BJ (cell line): ENCODE measurements around the gene FAM107B. TPM values are rescaled to one million over a fixed set of nuclear protein-coding genes. Genes with fewer than 3 reads are reported as not detected.

Source experiments
- CTCF ChIA-PET: fragments of 350-600 bp; formaldehyde crosslinking; extraction: SDS; loops from one replicate; lab custom pipeline; 2021; ENCODE audit warnings: antibody characterized with exemption, inconsistent platforms; lab: Yijun Ruan, JAX
- POLR2A ChIA-PET: fragments of 300-600 bp; sonication (Branson Sonifier 250); formaldehyde crosslinking; extraction: SDS; loops from one replicate; lab custom pipeline; 2021; ENCODE audit warnings: antibody characterized with exemption; lab: Charles Lee
- DNase-seq: peaks from one replicate; pipeline ENCODE4 v3.0.0-alpha.2; 2011; ENCODE audit warnings: low read depth
- H3K27me3 ChIP-seq: 2 replicates; pipeline ENCODE4 v1.6.0; 2011; ENCODE audit warnings: low read length; ENCODE audit not compliant: control insufficient read depth, insufficient read depth
- H3K36me3 ChIP-seq: 2 replicates; pipeline ENCODE4 v1.5.1; 2011; ENCODE audit warnings: low read length; ENCODE audit not compliant: control insufficient read depth, insufficient read depth
- H3K4me3 ChIP-seq: 2 replicates; pipeline ENCODE4 v1.5.1; 2011; ENCODE audit warnings: low read depth, mild to moderate bottlenecking, control low read depth, low read length
- CTCF ChIP-seq: IDR thresholded peaks from 2 replicates; pipeline ENCODE4 v1.5.1; 2011; ENCODE audit warnings: low read depth, mild to moderate bottlenecking, control low read depth, inconsistent platforms, low read length, moderate library complexity; ENCODE audit not compliant: insufficient read depth
- polyA plus RNA-seq: library from polyadenylated mRNA; depleted of rRNA; stranded (reverse); fragments of >200 nt; gene quantifications from 2 replicates; pipeline ENCODE4 v1.2.3, GENCODE V29; 2011

The FAM107B gene
- polyA plus RNA-seq, 1 experiment, result 11.3 TPM

- CTCF ChIA-PET, result interaction anchor here (1.3 to 2.3 kb wide), 3 partner anchors 19 to 287 kb away, joined by 4 to 23 read pairs (median 5); no protein-coding TSS in a partner anchor
- Histone ChIP-seq H3K4me3 (no peak overlapping the region), H3K36me3 (peaks cover 7% of the 10 kb centered on the region), H3K27me3 (no peaks in the 10 kb centered on the region)
- POLR2A ChIA-PET, result no interaction called here
- DNase-seq, result no peak
- no peak for TF ChIP-seq CTCF
These were observed 239.1 kb downstream of the FAM107B start for GRCh38 chr10:14535457-14536130.

- no peak for TF ChIP-seq CTCF
- POLR2A ChIA-PET, result no interaction called here
- no peak for DNase-seq
- H3K4me3 ChIP-seq, result no peak overlapping the region
- peaks cover 4% of the 10 kb centered on the region; the same call in 1 of the 2 replicates for H3K36me3 ChIP-seq
- CTCF ChIA-PET, result interaction anchor here (1.6 kb wide), 1 partner anchor 10 kb away, joined by 4 read pairs; no protein-coding TSS in a partner anchor
- no peaks in the 10 kb centered on the region for H3K27me3 ChIP-seq
These were observed 240.5 kb downstream of the FAM107B start for GRCh38 chr10:14534152-14534551.

- TF ChIP-seq CTCF, result no peak
- Histone ChIP-seq H3K36me3 (peaks cover 4% of the 10 kb centered on the region; the same call in 1 of the 2 replicates), H3K27me3 (no peaks in the 10 kb centered on the region), H3K4me3 (no peak overlapping the region)
- POLR2A ChIA-PET, result no interaction called here
- CTCF ChIA-PET, result no interaction called here
- DNase-seq, result no peak
These were observed 241.4 kb downstream of the FAM107B start for GRCh38 chr10:14533295-14533694.

GRCh38 chr10:14532473-14533251 lies 242.0 kb downstream of the FAM107B start:
- no peak for TF ChIP-seq CTCF
- Histone ChIP-seq H3K27me3 (no peaks in the 10 kb centered on the region), H3K4me3 (no peak overlapping the region), H3K36me3 (peaks cover 4% of the 10 kb centered on the region; the same call in 1 of the 2 replicates)
- no peak for DNase-seq
- POLR2A ChIA-PET, result no interaction called here
- CTCF ChIA-PET, result interaction anchor here (0.7 to 1.3 kb wide), 3 partner anchors 289 to 371 kb away, joined by 3 read pairs; no protein-coding TSS in a partner anchor

- Histone ChIP-seq H3K27me3 (no peaks in the 10 kb centered on the region), H3K4me3 (no peak overlapping the region), H3K36me3 (peaks cover 3% of the 10 kb centered on the region; the same call in 1 of the 2 replicates)
- DNase-seq, result no peak
- CTCF ChIA-PET, result interaction anchor here (0.7 to 1.3 kb wide), 2 partner anchors 290 to 298 kb away, joined by 3 read pairs; no protein-coding TSS in a partner anchor
- POLR2A ChIA-PET, result no interaction called here
- no peak for TF ChIP-seq CTCF
These were observed 242.7 kb downstream of the FAM107B start for GRCh38 chr10:14531974-14532373.
